MM.1S (cell line): ENCODE data around the gene BBX.

Experiments used
- DNase-seq: peaks from one replicate; pipeline ENCODE4 v3.0.0-alpha.2; 2015
- H2AFZ ChIP-seq: fragments of 300-600 bp; sonication (generic); 2 replicates; pipeline ENCODE4 v1.6.0; 2016; ENCODE audit warnings: antibody characterized with exemption, low read length
- H3F3A ChIP-seq: fragments of 300-600 bp; sonication (generic); 2 replicates; pipeline ENCODE4 v1.6.1; 2016; ENCODE audit warnings: mild to moderate bottlenecking, antibody characterized with exemption, low read length, moderate library complexity, mixed read lengths; ENCODE audit not compliant: insufficient read depth
- H3K27ac ChIP-seq: fragments of 300-600 bp; sonication (generic); 2 replicates; pipeline ENCODE4 v1.5.1; 2016; ENCODE audit warnings: mild to moderate bottlenecking, low read length
- H3K27me3 ChIP-seq: fragments of 300-600 bp; sonication (generic); replicated peaks from 2 replicates; pipeline ENCODE4 v1.6.0; 2016; ENCODE audit warnings: low read length; ENCODE audit not compliant: insufficient read depth
- H3K36me3 ChIP-seq: fragments of 300-600 bp; sonication (generic); replicated peaks from 2 replicates; pipeline ENCODE4 v1.6.1; 2016; ENCODE audit warnings: mild to moderate bottlenecking, low read length, mixed read lengths; ENCODE audit not compliant: insufficient read depth
- H3K4me1 ChIP-seq: fragments of 300-600 bp; sonication (generic); 2 replicates; pipeline ENCODE4 v1.6.1; 2016; ENCODE audit warnings: low read length, mixed read lengths
- H3K4me2 ChIP-seq: fragments of 300-600 bp; sonication (generic); 2 replicates; pipeline ENCODE4 v1.6.0; 2016; ENCODE audit warnings: low read depth, low read length
- H3K4me3 ChIP-seq: fragments of 300-600 bp; sonication (generic); 2 replicates; pipeline ENCODE4 v1.5.1; 2016; ENCODE audit warnings: low read length, mixed read lengths
- H3K79me2 ChIP-seq: fragments of 300-600 bp; sonication (generic); 2 replicates; pipeline ENCODE4 v1.6.1; 2016; ENCODE audit warnings: mixed run types, low read length, mixed read lengths
- H3K9ac ChIP-seq: fragments of 300-600 bp; sonication (generic); 2 replicates; pipeline ENCODE4 v1.6.1; 2016; ENCODE audit warnings: low read length, mixed read lengths
- H3K9me2 ChIP-seq: fragments of 300-600 bp; sonication (generic); replicated peaks from 2 replicates; pipeline ENCODE4 v1.6.1; 2016; ENCODE audit warnings: mild to moderate bottlenecking, low read length, mixed read lengths; ENCODE audit not compliant: insufficient read depth
- H3K9me3 ChIP-seq: fragments of 300-600 bp; sonication (generic); replicated peaks from 2 replicates; pipeline ENCODE4 v1.6.1; 2016; ENCODE audit warnings: mild to moderate bottlenecking, low read length, mixed read lengths; ENCODE audit not compliant: insufficient read depth
- H4K20me1 ChIP-seq: fragments of 300-600 bp; sonication (generic); 2 replicates; pipeline ENCODE4 v1.6.1; 2016; ENCODE audit warnings: mild to moderate bottlenecking, low read length, moderate library complexity, mixed read lengths; ENCODE audit not compliant: insufficient read depth
- EZH2 ChIP-seq: fragments of 300-600 bp; sonication (generic); optimal IDR thresholded peaks from 2 replicates; pipeline ENCODE3; 2017; ENCODE audit warnings: low read depth, mild to moderate bottlenecking, antibody characterized with exemption, low read length, mixed read lengths
- EZH2phosphoT487 ChIP-seq: fragments of 300-600 bp; sonication (generic); IDR thresholded peaks from 2 replicates; pipeline ENCODE4 v1.6.1; 2018; ENCODE audit warnings: antibody characterized with exemption, low read length
- TF ChIP-seq, protein P1 (sequence below): fragments of 300-600 bp; sonication (generic); IDR thresholded peaks from 2 replicates; pipeline ENCODE4 v1.5.1; 2016; ENCODE audit warnings: antibody characterized with exemption, low read length, mixed read lengths

The BBX gene

GRCh38 chr3:107682580-107682979 lies 159.8 kb downstream of the BBX start:
- Histone ChIP-seq H3K27ac (no peak overlapping the region), H3K4me3 (no peak overlapping the region), H3K9me3 (no peaks in the 10 kb centered on the region), H2AFZ (no peak overlapping the region), H3K4me1 (no peaks in the 10 kb centered on the region), H4K20me1 (no peaks in the 10 kb centered on the region), H3F3A (no peaks in the 10 kb centered on the region), H3K9me2 (no peaks in the 10 kb centered on the region), H3K79me2 (no peaks in the 10 kb centered on the region), H3K4me2 (no peak overlapping the region), H3K9ac (no peak overlapping the region), H3K36me3 (no peaks in the 10 kb centered on the region), H3K27me3 (no peaks in the 10 kb centered on the region)
- TF ChIP-seq EZH2phosphoT487 (no peak), EZH2 (no peak)
- TF ChIP-seq, protein P1, sequence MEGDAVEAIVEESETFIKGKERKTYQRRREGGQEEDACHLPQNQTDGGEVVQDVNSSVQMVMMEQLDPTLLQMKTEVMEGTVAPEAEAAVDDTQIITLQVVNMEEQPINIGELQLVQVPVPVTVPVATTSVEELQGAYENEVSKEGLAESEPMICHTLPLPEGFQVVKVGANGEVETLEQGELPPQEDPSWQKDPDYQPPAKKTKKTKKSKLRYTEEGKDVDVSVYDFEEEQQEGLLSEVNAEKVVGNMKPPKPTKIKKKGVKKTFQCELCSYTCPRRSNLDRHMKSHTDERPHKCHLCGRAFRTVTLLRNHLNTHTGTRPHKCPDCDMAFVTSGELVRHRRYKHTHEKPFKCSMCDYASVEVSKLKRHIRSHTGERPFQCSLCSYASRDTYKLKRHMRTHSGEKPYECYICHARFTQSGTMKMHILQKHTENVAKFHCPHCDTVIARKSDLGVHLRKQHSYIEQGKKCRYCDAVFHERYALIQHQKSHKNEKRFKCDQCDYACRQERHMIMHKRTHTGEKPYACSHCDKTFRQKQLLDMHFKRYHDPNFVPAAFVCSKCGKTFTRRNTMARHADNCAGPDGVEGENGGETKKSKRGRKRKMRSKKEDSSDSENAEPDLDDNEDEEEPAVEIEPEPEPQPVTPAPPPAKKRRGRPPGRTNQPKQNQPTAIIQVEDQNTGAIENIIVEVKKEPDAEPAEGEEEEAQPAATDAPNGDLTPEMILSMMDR: no peak
- DNase-seq: no peak

DNA sequence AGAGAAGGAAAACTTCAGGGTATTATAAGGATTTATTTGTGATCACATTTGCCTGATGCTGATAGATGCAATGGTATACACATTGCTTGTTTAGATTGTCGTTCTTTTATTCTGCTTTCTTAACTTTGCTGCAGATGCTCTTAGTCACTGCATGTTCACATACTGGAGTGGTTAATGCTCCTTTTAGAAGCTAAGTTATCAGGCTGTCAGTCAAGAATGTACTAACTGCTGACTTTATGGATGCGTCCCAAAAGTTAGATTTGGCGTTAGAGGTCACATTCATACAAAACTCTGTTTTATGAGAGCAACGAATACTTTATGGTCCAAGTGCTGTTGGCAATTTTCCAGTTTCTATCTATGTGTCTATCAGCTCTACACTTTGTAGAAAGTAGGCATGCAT lies 160.7 kb downstream of the BBX start:
- no peaks in the 10 kb centered on the region for H3K4me1 ChIP-seq
- no peaks in the 10 kb centered on the region for H3K36me3 ChIP-seq
- H3K9me2 ChIP-seq: no peaks in the 10 kb centered on the region
- no peak overlapping the region for H2AFZ ChIP-seq
- H3K4me2 ChIP-seq: no peak overlapping the region
- H3K9ac ChIP-seq: no peak overlapping the region
- no peaks in the 10 kb centered on the region for H3F3A ChIP-seq
- DNase-seq: no peak
- no peak overlapping the region for H3K27ac ChIP-seq
- H3K27me3 ChIP-seq: no peaks in the 10 kb centered on the region
- H4K20me1 ChIP-seq: no peaks in the 10 kb centered on the region
- H3K79me2 ChIP-seq: no peaks in the 10 kb centered on the region
- no peaks in the 10 kb centered on the region for H3K9me3 ChIP-seq
- no peak overlapping the region for H3K4me3 ChIP-seq
- no peak for TF ChIP-seq EZH2phosphoT487
- TF ChIP-seq, protein P1: no peak
- no peak for TF ChIP-seq EZH2

DNA sequence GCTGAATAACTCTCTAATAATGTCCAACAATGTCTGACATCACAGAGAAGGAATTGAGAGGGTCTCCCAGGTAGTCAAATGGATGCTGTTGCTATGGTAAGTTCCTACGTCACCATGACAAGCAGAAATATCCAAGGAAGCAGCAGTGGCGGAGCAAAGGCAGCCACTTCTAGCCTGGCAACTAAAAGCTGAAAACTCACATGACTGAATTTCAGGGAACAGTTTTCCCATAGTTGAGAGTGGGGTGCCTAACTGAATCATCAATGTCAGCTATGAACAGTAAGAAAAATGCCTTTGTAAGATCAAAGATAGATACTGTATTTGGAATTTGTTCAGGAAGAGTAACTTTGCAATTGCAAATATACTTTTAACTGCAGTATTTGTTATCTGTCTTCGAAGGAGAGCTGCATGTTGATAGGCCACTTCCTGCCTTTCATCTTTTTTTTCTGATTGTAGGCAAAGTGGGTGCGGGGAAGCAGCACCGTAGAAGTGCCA lies 161.7 kb downstream of the BBX start:
- Histone ChIP-seq H3K27me3 (no peaks in the 10 kb centered on the region), H3K79me2 (no peaks in the 10 kb centered on the region), H3K27ac (no peak overlapping the region), H3K4me2 (no peak overlapping the region), H2AFZ (no peak overlapping the region), H3K4me1 (no peaks in the 10 kb centered on the region), H4K20me1 (0 out of 2 replicates have a peak, but pooled peaks cover under 1% of the 10 kb centered on the region), H3K9me2 (no peaks in the 10 kb centered on the region), H3K36me3 (no peaks in the 10 kb centered on the region), H3K4me3 (no peak overlapping the region), H3F3A (no peaks in the 10 kb centered on the region), H3K9me3 (no peaks in the 10 kb centered on the region), H3K9ac (no peak overlapping the region)
- TF ChIP-seq EZH2phosphoT487 (no peak), EZH2 (no peak)
- TF ChIP-seq, protein P1: no peak
- DNase-seq: no peak
